Caco-2 (cell line): Measurements from ENCODE around the gene PNMA8C. TPM values are rescaled to one million over a fixed set of nuclear protein-coding genes. Genes with fewer than 3 reads are reported as not detected.

Experiments
- BruUV-seq: library from RNA; stranded (reverse); fragments of 400-500 nt; replicated peaks from 2 replicates; lab custom pipeline; 2021; lab: Mats Ljungman, UMichigan
- CTCF ChIA-PET: fragments of 300-600 bp; sonication (Branson Sonifier 250); formaldehyde crosslinking; loops from one replicate; lab custom pipeline; 2022; ENCODE audit warnings: antibody characterized with exemption; lab: Charles Lee
- POLR2A ChIA-PET: fragments of 300-600 bp; sonication (Branson Sonifier 250); formaldehyde crosslinking; loops from one replicate; lab custom pipeline; 2022; ENCODE audit warnings: antibody characterized with exemption; lab: Charles Lee
- DNase-seq, 2 experiments: peaks; one replicate each; pipeline versions ENCODE4 v3.0.0 to v3.0.0-alpha.2; 2020 to 2022
- H3K27me3 ChIP-seq: replicated peaks from 2 replicates; pipeline ENCODE4 v1.6.0; 2011; ENCODE audit warnings: low read length; ENCODE audit not compliant: control insufficient read depth, insufficient read depth
- H3K36me3 ChIP-seq: 2 replicates; pipeline ENCODE4 v1.5.1; 2011; ENCODE audit warnings: low read length; ENCODE audit not compliant: control insufficient read depth, insufficient read depth
- H3K4me1 ChIP-seq: fragments of 250-450 bp; sonication (Bioruptor Pico); 2 replicates; pipeline ENCODE4 v1.5.1; 2020; ENCODE audit warnings: mild to moderate bottlenecking
- H3K4me3 ChIP-seq: 2 replicates; pipeline ENCODE4 v1.5.1; 2011; ENCODE audit warnings: low read depth, mild to moderate bottlenecking, control low read depth, low read length
- H3K9me3 ChIP-seq: fragments of 250-450 bp; sonication (Bioruptor Pico); 2 replicates; pipeline ENCODE4 v1.5.1; 2020; ENCODE audit warnings: mild to moderate bottlenecking, moderate library complexity
- H3K27ac Mint-ChIP-seq: one replicate; pipeline ENCODE4 v1.8.0; 2022; ENCODE audit warnings: mixed read lengths; ENCODE audit not compliant: unreplicated experiment
- H3K27me3 Mint-ChIP-seq: one replicate; pipeline ENCODE4 v1.8.0; 2022; ENCODE audit warnings: mixed read lengths; ENCODE audit not compliant: insufficient read depth, unreplicated experiment
- H3K36me3 Mint-ChIP-seq: one replicate; pipeline ENCODE4 v1.8.0; 2022; ENCODE audit warnings: mild to moderate bottlenecking, mixed read lengths; ENCODE audit not compliant: insufficient read depth, unreplicated experiment
- H3K4me1 Mint-ChIP-seq: one replicate; pipeline ENCODE4 v1.8.0; 2022; ENCODE audit warnings: low read depth, mixed read lengths; ENCODE audit not compliant: unreplicated experiment
- H3K4me3 Mint-ChIP-seq: one replicate; pipeline ENCODE4 v1.8.0; 2022; ENCODE audit warnings: mild to moderate bottlenecking, moderate library complexity, mixed read lengths; ENCODE audit not compliant: unreplicated experiment
- H3K9me3 Mint-ChIP-seq: one replicate; pipeline ENCODE4 v1.8.0; 2022; ENCODE audit warnings: mixed read lengths; ENCODE audit not compliant: unreplicated experiment
- intact Hi-C: fragments of 100-400 bp; cut with micrococcal nuclease; formaldehyde crosslinking; loops from one replicate; pipeline ENCODE4 v1.10.0; 2022; ENCODE audit not compliant: unreplicated experiment
- total RNA-seq: library from RNA; stranded (reverse); gene quantifications from 2 replicates; pipeline ENCODE4 v1.2.3, GENCODE V29; 2022
- TF ChIP-seq, protein P1 (sequence below), 2 experiments: fragments of 200-600 bp in 1 of 2; IDR thresholded peaks; 1 replicate in 1 of 2; 2 replicates in 1 of 2; pipeline versions ENCODE4 v1.5.1 to v1.8.0; 2011 to 2022; ENCODE audit warnings: antibody characterized with exemption in 1 of 2, control low read depth in 1 of 2, inconsistent platforms in 1 of 2, low read depth in 1 of 2, low read length in 1 of 2, mild to moderate bottlenecking in 1 of 2, moderate library complexity in 1 of 2; ENCODE audit not compliant: insufficient read depth in 1 of 2, severe bottlenecking in 1 of 2, unreplicated experiment in 1 of 2

Gene PNMA8C
- total RNA-seq, 1 experiment from 2014 or later: not detected

DNA sequence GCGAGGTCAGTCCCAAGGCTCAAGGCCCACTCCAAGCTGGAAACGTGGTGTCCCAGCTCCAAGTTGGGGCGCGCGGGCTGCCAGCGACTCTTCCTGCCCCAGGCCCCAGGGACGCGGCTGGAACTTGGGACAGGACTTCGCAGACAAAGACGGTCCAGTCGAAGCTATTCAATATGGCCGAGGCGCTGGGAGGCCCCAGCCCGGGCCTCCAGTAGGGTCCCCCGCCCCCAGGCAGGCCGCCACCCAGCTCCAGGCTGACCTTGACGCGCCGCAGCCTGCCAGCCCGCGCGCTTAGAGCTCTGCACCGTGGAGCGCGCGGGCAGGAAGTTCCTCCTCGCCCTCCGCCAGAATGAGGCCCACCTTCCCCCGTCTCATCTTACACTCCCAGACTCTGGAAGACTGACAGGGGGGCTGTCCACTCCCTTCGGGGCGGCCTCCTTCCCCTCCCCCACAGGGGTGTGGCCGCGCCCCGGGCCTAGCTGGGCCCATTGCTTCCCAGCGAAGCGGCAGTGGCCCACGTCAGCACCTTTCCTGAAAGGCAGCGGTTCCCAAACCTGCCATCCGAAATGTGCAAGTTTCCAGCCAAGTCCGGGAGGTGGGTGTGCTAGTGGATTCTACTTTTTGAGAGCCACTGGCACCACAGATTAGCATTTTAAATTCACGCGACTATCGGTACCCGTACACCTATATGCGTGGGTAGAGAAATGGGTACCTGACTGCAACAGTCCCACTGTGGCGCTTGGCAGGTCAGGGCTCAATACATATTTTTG lies 15.3 kb downstream of the PNMA8C start, which contains the start of gene CCDC8:
Gene CCDC8 (minus strand): TSS at position 303 of the 770 bp plus-strand sequence. CDS start 754 bp downstream, outside the sequence.
- no peak within 1 kb of the TSS for H3K27ac Mint-ChIP-seq
- peak within 1 kb of the TSS; percentile 24 for H3K4me3 Mint-ChIP-seq
- intact Hi-C loops: no loop called here
- Histone ChIP-seq H3K36me3 (no peaks in the 10 kb centered on the region), H3K4me3 (no peak within 1 kb of the TSS), H3K4me1 (no peaks in the 10 kb centered on the region), H3K27me3 (no peaks in the 10 kb centered on the region), H3K9me3 (no peaks in the 10 kb centered on the region)
- peaks cover 23% of the 10 kb centered on the region for H3K4me1 Mint-ChIP-seq
- BruUV-seq: no TSS peak
- H3K9me3 Mint-ChIP-seq: no peaks in the 10 kb centered on the region
- ChIA-PET POLR2A (no interaction called here), CTCF (no interaction called here)
- DNase-seq: peak in 1 of 2 experiments; percentile 57
- H3K36me3 Mint-ChIP-seq: peaks cover 7% of the 10 kb centered on the region
- TF ChIP-seq, protein P1, sequence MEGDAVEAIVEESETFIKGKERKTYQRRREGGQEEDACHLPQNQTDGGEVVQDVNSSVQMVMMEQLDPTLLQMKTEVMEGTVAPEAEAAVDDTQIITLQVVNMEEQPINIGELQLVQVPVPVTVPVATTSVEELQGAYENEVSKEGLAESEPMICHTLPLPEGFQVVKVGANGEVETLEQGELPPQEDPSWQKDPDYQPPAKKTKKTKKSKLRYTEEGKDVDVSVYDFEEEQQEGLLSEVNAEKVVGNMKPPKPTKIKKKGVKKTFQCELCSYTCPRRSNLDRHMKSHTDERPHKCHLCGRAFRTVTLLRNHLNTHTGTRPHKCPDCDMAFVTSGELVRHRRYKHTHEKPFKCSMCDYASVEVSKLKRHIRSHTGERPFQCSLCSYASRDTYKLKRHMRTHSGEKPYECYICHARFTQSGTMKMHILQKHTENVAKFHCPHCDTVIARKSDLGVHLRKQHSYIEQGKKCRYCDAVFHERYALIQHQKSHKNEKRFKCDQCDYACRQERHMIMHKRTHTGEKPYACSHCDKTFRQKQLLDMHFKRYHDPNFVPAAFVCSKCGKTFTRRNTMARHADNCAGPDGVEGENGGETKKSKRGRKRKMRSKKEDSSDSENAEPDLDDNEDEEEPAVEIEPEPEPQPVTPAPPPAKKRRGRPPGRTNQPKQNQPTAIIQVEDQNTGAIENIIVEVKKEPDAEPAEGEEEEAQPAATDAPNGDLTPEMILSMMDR (IDR thresholded peaks at IDR 0.05; ENCODE audit: insufficient read depth in 1 of 2, low read depth in 1 of 2, low read length in 1 of 2, severe bottlenecking in 1 of 2, unreplicated experiment in 1 of 2): no peak
- H3K27me3 Mint-ChIP-seq: peaks cover 2% of the 10 kb centered on the region

DNA sequence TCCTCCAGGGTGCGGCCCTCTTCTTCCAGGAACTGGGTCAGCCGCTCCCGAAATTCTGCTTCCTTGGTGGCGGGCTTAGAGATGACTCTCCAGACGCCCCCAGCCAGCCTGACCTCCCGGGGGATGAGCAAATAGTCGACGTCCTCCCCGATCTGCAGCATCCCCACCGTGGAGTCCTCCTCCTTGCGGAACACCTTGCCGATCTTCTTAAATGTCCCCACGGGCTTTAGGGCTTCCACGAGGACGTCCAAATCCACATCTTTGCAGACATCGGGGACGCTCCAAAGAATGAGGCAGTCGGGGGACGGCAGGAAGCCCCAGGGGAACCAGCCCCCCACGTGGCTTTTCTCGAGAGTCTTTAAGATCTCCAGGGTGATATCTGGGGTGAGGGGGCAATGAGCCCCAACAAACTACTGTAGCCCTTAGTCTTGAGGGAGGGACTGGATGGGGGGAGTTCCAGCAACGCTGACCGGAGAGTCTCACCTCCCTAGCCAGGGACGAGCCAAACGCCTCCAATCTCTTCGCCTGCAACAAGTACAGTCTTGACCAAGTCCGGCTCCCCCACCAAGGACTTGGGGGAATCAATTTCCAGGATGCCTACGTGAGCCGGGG lies 16.0 kb downstream of the PNMA8C start:
- Histone ChIP-seq H3K4me3 (no peak overlapping the region), H3K9me3 (no peaks in the 10 kb centered on the region), H3K27me3 (no peaks in the 10 kb centered on the region), H3K4me1 (no peaks in the 10 kb centered on the region), H3K36me3 (no peaks in the 10 kb centered on the region)
- intact Hi-C loops: no loop called here
- H3K4me3 Mint-ChIP-seq: peak overlapping the region; percentile 24
- no TSS peak for BruUV-seq
- ChIA-PET CTCF (no interaction called here), POLR2A (no interaction called here)
- peaks cover 7% of the 10 kb centered on the region for H3K36me3 Mint-ChIP-seq
- H3K27me3 Mint-ChIP-seq: peaks cover 2% of the 10 kb centered on the region
- DNase-seq: no peak
- H3K27ac Mint-ChIP-seq: no peak overlapping the region
- no peaks in the 10 kb centered on the region for H3K9me3 Mint-ChIP-seq
- TF ChIP-seq, protein P1 (IDR thresholded peaks at IDR 0.05; ENCODE audit: insufficient read depth in 1 of 2, low read depth in 1 of 2, low read length in 1 of 2, severe bottlenecking in 1 of 2, unreplicated experiment in 1 of 2): no peak
- peaks cover 23% of the 10 kb centered on the region for H3K4me1 Mint-ChIP-seq

DNA sequence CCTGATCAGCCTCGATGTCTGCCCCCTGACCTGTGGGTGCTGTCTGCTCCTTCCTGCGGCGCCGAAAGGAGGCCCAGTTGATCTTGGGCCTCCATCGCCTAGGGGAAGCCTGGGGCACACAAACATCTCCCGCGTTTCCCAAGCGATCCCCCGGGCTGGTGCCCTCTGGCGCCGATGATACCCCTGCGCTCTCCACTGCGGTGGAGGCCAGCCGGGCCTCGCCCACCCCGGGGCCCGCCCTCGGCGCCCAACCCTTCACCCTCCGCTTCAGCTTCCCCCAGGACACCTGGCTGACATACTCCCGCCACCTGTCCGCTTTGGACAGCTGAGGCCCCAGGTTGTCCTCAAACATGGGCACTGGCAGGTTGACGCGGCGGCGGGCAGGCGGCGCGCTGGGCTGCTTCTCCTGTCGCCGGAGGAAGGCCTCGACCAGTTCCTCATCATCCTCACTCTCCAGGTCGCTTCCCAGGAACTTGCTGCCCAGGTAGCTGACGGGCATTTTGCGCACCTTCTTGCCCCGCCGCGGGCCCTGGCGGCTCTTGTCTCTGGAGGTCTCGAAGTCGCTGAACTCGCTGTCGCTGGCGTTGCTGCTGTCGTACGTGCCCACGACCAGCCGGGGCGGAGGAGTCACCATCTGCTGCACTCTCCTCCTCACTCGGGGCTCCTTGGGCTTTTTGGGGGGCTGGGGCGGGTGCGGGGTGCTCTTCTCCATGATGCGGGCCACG lies 16.6 kb downstream of the PNMA8C start:
- no peaks in the 10 kb centered on the region for H3K9me3 Mint-ChIP-seq
- TF ChIP-seq, protein P1 (IDR thresholded peaks at IDR 0.05; ENCODE audit: insufficient read depth in 1 of 2, low read depth in 1 of 2, low read length in 1 of 2, severe bottlenecking in 1 of 2, unreplicated experiment in 1 of 2): no peak
- Histone ChIP-seq H3K9me3 (no peaks in the 10 kb centered on the region), H3K4me1 (no peaks in the 10 kb centered on the region), H3K27me3 (no peaks in the 10 kb centered on the region), H3K4me3 (no peak overlapping the region), H3K36me3 (no peaks in the 10 kb centered on the region)
- no peak overlapping the region for H3K27ac Mint-ChIP-seq
- intact Hi-C loops: no loop called here
- H3K27me3 Mint-ChIP-seq: peaks cover 2% of the 10 kb centered on the region
- POLR2A ChIA-PET: no interaction called here
- H3K4me1 Mint-ChIP-seq: peaks cover 23% of the 10 kb centered on the region
- H3K4me3 Mint-ChIP-seq: no peak overlapping the region
- DNase-seq: no peak
- BruUV-seq: no TSS peak
- CTCF ChIA-PET: no interaction called here
- peaks cover 7% of the 10 kb centered on the region for H3K36me3 Mint-ChIP-seq
